GM19467 (cell line): Measurements from ENCODE around the gene PRF1.

Experiments
- ATAC-seq: cut with Tn5 transposase; IDR thresholded peaks from one replicate; pipeline ENCODE4 v1.9.1; 2021; ENCODE audit warnings: mild to moderate bottlenecking, moderate library complexity; ENCODE audit not compliant: unreplicated experiment

Gene PRF1

GRCh38 chr10:70579234-70580002 is 23.1 kb downstream of the PRF1 start:
- no peak for ATAC-seq

- no peak for ATAC-seq
Measured at GRCh38 chr10:70578371-70578947, 24.1 kb downstream of the PRF1 start.

- ATAC-seq: peak; percentile 4
Measured at GRCh38 chr10:70576803-70577517, 25.6 kb downstream of the PRF1 start.

- ATAC-seq: peak; percentile 58
Measured at GRCh38 chr10:70575874-70576802, 26.4 kb downstream of the PRF1 start.

GRCh38 chr10:70575486-70575873 is 27.1 kb downstream of the PRF1 start:
- ATAC-seq: no peak

GRCh38 chr10:70573599-70574506 is 28.7 kb downstream of the PRF1 start:
- ATAC-seq: no peak

- ATAC-seq: no peak
Measured at GRCh38 chr10:70571636-70572439, 30.7 kb downstream of the PRF1 start.

- no peak for ATAC-seq
Measured at GRCh38 chr10:70571236-70571635, 31.3 kb downstream of the PRF1 start.

GRCh38 chr10:70568781-70569495 is 33.6 kb downstream of the PRF1 start:
- ATAC-seq: no peak

GRCh38 chr10:70568113-70568512 is 34.4 kb downstream of the PRF1 start:
- ATAC-seq: no peak

- no peak for ATAC-seq
Measured at GRCh38 chr10:70567603-70568002, 34.9 kb downstream of the PRF1 start.

- no peak for ATAC-seq
Measured at GRCh38 chr10:70566515-70567290, 35.8 kb downstream of the PRF1 start.

- no peak for ATAC-seq
Measured at GRCh38 chr10:70565556-70566514, 36.7 kb downstream of the PRF1 start.

- no peak for ATAC-seq
Measured at GRCh38 chr10:70564901-70565351, 37.6 kb downstream of the PRF1 start.

- no peak for ATAC-seq
Measured at GRCh38 chr10:70564113-70564725, 38.3 kb downstream of the PRF1 start.

GRCh38 chr10:70563230-70563629 is 39.3 kb downstream of the PRF1 start:
- no peak for ATAC-seq
